ENCODE data around the gene BCL2.
"Not testable (repeated sequence)": the region's sequence is repeated elsewhere in the genome, so short reads cannot be mapped to it uniquely, and the experiment has no call there.

The BCL2 gene

DNA sequence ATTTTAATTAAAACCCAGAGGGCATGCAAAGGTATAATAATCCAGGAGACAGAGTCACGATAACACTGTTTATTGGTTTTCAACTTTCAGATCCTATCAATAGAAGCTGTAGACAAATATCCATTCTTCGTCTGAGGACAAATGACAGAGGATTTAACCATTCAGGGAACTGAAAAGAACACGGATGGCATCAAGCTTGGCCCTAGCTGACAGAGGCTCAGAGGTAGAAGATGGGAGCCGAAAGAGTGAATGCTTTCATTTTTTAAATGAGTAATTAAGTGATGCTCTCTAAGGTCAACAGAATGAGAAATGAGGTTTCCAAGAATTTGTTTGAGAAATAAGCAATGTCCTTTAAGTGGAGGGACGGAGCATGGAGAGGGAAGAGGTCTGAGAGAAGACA, 62.1 kb downstream of the BCL2 start:
- no peak for DNase-seq

GRCh38 chr18:63255435-63255834, 64.1 kb downstream of the BCL2 start:
- DNase-seq = no peak

DNA sequence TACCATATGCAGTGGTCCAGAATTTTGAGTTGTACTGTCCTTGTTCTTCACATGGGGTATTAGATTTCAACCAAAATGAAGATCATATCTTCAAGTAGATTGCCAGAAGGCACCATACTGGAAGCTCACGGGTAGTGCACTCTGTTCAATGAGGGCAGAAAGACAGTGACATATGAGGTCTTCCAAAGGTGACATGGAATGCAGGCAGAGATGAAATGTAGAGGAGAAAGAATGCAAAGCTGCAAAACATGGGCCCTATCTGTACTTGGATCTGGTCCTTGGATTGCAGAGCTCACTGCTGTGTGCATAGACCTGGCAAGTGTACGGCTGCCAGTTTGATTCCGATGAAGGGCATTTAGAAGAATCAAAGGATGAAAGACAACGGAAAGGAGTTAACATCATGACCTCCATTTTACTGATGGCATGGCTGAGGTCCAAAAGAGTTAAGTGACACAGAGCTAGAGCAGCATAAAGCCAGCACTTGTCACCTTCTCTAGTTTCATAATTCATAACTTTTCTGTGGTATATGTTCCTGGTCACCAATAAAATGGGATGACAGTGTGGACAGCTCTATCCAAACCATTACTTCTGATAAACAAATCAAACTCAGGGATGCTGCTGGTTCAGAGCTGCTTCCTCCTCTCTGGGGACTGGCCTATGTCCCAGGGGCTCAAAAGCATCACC, 64.7 kb downstream of the BCL2 start:
- DNase-seq = no peak

GRCh38 chr18:63253428-63254372, 65.9 kb downstream of the BCL2 start:
- DNase-seq = no peak

GRCh38 chr18:63253014-63253413, 66.6 kb downstream of the BCL2 start:
- DNase-seq = no peak

- no peak for DNase-seq
Observed at GRCh38 chr18:63249771-63250170, 69.8 kb downstream of the BCL2 start.

DNA sequence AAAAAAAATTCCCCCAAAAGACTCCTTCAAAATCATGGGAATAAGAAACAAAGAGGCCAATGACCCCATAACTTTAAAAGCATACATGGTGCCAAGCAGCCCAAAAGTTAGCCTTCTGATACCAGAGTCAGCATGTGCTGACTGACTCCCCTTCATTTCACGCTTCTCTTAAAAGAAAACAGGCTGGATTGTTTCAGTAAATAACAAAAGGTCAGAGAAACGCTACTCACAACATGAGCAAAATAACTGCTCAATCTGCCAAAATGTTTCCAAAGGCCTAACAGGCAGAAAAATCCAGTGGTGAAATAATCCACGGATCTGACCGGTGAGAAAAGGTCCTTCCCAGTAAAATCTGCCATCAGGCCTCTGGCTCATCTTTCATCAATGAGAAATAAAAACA, 71.6 kb downstream of the BCL2 start:
- no peak for DNase-seq

- DNase-seq = no peak
Observed at GRCh38 chr18:63247506-63247905, 72.1 kb downstream of the BCL2 start.

DNA sequence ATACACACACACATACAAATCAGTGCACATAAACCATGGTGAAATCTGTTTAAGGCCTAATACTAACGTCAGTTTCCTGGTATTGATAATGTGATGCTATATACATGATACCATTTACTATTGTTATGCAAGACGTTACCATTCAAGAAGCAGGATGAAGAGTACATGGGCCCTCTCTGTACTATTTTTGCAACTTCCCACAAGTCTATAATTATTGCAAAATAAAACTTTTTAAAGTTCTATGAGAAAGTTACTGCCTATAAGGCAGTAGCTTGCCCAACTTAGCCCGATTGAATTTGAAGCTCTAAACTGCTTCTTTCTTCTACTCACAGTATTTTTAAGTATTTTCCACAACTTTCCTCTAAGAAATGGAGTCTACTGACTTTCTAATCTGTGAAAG, 74.0 kb downstream of the BCL2 start:
- no peak for DNase-seq

DNA sequence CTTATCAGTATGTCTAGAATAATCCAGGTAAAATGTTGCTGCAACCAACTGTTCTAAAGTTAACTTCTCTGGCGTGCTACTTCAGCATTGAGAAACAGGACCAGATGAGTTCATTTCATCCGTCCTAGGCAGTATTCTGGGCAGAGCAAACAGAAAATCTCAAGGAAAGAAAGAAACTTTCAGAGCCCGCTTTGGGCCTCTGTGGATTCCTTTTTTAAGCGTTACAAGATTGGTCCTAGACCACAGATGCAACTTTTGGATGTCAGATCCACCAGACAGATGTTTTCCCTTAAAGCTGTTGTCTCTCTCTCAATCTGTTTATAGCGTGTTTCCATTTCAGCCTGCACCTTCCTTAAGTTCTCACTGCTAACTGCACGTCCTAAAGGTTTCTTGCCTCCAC, 75.0 kb downstream of the BCL2 start:
- no peak for DNase-seq

GRCh38 chr18:63241760-63242159, 77.8 kb downstream of the BCL2 start:
- DNase-seq = no peak

DNA sequence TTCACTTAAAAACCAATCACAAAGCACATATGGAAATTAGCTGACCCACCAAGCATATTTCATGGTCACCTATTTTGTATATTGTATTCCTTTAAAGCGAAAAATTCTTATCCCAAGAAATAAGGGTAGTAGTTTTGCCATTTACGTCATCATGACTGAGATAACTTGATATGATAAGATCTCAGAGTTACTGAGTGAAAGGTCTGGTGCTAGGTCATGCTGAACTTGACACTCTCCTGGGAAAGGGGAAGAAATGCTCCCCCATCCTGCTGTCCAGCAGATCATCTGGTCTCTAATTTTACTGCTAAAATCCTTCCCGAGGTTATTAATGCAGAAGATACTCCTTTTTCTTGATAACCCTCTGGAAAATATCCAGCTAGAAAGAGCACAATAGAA, 78.3 kb downstream of the BCL2 start:
- DNase-seq = no peak

DNA sequence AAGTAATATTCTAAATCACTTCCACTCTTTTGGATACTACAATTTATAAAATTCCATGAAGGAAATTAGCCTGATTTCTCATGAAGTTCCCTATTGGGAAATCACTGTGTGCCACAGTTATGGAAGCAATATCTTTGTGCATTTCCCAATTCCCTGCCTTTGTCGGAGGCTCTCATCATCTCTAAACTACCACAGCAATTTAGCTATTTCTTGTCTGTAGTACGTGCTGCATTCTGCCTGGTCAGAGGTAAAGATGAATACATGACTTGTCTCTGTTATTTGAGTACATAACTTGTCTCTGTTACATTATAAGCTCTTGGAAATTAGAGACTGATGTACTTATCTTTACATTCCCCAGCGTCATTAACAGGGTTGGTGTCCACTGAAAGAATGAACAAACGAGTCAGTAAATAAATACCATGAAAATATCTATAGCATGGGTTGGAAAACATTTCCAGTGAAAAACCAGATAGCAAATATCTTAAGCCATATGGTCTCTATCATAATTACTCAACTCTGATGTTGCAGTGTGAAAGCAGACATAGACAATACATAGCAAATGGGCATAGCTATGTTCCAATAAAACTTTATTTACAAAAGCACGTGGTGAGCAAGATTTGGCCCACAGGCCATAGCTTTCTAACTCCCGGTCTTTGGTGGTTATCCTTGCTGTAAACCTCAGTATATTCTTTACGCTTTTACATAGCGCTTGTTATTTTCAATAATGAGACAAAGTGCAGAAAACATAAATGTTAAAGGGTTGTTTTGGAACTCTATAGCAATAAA, 78.8 kb downstream of the BCL2 start:
- no peak for DNase-seq

DNA sequence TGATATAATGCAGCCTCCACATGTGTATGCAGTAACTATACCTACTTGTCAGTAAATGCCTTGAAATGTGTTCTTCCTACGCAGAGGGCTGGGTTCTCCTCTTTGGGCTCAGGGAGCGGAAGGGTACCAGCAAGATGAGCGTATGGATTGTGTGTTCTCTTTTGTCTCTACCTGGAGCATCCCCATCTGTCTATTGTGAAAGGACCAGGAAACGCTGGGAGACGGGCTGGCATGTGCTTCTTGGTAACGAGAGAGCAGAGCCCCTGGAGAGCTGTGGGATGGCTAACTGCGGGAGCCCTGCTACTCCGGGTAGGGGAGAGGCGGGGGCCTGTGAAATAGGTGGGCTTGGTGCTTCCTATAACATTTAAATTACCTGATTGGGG, 80.9 kb downstream of the BCL2 start:
- DNase-seq = no peak

DNA sequence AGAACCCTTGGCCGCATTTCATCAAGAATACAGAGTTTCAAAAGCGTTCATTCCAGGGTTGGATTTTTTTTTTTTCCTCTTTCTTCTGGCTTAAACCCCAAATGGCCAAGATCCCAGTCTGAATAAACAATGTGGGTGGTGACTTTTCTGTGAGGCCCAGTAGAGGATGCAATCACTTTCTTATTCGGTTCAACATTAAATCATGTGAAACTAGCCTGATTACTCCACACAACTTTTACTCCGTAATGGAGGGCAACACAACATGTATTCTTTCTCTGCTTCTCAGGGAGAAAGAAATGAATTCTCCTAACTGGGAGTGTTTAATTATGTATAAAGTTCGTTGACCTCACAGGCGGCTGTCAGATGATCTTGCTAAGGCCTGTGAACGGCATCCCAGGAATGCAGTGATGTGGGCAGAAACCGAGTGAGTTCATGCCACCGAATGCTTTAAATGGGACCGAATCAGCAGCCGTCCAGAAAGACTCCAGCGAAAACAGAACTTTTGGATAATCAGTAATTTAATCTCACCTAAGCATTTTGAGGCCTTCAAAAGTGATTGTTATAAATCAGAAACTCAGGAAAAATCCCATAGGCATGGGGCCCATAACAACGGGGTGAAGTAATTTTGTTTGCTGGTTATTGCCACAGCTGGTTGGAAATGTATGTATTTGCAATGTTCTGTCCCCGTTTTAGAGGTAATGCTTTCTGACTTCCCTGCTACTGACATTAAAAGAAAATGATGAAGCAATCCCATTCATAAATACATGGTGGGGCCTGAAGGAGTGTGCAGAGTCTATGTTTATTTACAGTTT, 81.5 kb downstream of the BCL2 start:
- no peak for DNase-seq

- no peak for DNase-seq
Observed at GRCh38 chr18:63236921-63237846, 82.4 kb downstream of the BCL2 start.

GRCh38 chr18:63236406-63236805, 83.2 kb downstream of the BCL2 start:
- no peak for DNase-seq

DNA sequence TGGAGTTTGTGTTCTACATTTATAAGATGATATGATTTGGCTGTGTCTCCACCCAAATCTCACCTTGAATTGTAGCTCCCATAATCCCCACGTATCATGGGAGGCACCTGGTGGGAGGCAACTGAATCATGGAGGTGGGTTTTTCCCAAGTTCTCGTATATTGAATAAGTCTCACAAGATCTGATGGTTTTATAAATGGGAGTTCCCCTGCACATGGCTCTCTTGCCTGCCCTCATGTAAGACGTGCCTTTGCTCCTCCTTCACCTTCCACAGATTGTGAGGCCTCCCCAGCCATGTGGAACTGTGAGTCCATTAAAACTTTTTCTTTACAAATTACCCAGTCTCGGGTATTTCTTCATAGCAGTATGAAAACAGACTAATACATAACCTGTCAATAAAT, 83.6 kb downstream of the BCL2 start:
- DNase-seq = not testable (repeated sequence)

DNA sequence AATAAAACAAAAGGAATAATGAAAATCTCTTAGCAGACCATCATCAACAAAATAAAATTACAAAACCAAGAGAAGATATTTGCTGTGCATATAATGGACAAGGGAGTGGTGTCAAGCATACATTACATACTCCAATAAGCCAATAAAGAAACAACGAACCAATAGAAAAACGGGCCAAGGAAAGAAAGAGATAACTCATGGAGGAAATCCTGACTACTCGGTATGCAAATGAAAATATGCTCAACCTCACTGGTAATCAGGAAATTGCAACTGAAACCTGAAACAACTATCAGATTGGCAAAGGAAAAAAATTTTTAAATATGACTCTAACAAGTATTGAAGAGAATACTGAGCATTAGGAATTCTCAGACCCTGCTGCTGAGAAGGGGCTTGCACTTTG, 84.7 kb downstream of the BCL2 start:
- no peak for DNase-seq

- no peak for DNase-seq
Observed at GRCh38 chr18:63234432-63234831, 85.1 kb downstream of the BCL2 start.

- DNase-seq = no peak
Observed at GRCh38 chr18:63233334-63233733, 86.2 kb downstream of the BCL2 start.

- DNase-seq = no peak
Observed at GRCh38 chr18:63232826-63233225, 86.7 kb downstream of the BCL2 start.

All from NCI-H1694 treated with DMSO at 0.1 percent for 48 hours (cell line).